ENCODE results near the gene ARHGEF12. TPM values are rescaled to one million over a fixed set of nuclear protein-coding genes. Genes with fewer than 3 reads are reported as not detected.

Gene ARHGEF12
- total RNA-seq, 1 experiment from 2014 or later, result 41.0 TPM

- intact Hi-C loops (cut with micrococcal nuclease), result no loop called here
- no peak overlapping the region for H3K4me2 ChIP-seq (ENCODE audit: low read length)
- BruUV-seq (replicated peaks), result no TSS peak
- H3K9ac ChIP-seq (ENCODE audit: low read length), result no peak overlapping the region
- no peaks in the 10 kb centered on the region for H3K79me2 ChIP-seq (ENCODE audit: low read length)
- ATAC-seq (no peak), DNase-seq (no peak)
- H3K9me3 ChIP-seq (ENCODE audit: low read length), result no peaks in the 10 kb centered on the region
- peaks cover 5% of the 10 kb centered on the region; the same call in 1 of the 2 replicates for H3K4me1 ChIP-seq (ENCODE audit: insufficient read depth, low read length)
- H2AFZ ChIP-seq (ENCODE audit: low read length), result no peak overlapping the region; the same call in 1 of the 2 replicates
- no peaks in the 10 kb centered on the region for H3K9me2 ChIP-seq (replicated peaks; ENCODE audit: low read length)
- no peak overlapping the region for H3K4me3 ChIP-seq (ENCODE audit: low read length)
- H3F3A ChIP-seq (ENCODE audit: low read length, unreplicated experiment), result no peaks in the 10 kb centered on the region
- peaks cover 85% of the 10 kb centered on the region for H3K27me3 ChIP-seq (ENCODE audit: low read length)
- no peak overlapping the region for H3K27ac ChIP-seq (ENCODE audit: low read length)
- no peaks in the 10 kb centered on the region for H4K20me1 ChIP-seq (ENCODE audit: low read length)
- no peaks in the 10 kb centered on the region for H3K36me3 ChIP-seq (ENCODE audit: low read depth, low read length)
- POLR2A ChIA-PET (ENCODE audit: unreplicated experiment), result no interaction called here
- TF ChIP-seq EZH2phosphoT487 (IDR thresholded peaks at IDR 0.05; ENCODE audit: borderline replicate concordance, low read length) (no peak), CTCF (conservative IDR thresholded peaks at IDR 0.05; ENCODE audit: low read depth, low read length) (no peak), EZH2 (IDR thresholded peaks at IDR 0.05; ENCODE audit: low read length, unreplicated experiment) (no peak)
- CTCF ChIA-PET, result no interaction called here
These were observed 181.6 kb downstream of the ARHGEF12 start for GRCh38 chr11:120517801-120518291.

- POLR2A ChIA-PET (ENCODE audit: unreplicated experiment), result interaction anchor here (0.6 kb wide), 1 partner anchor 444 kb away, joined by 6 read pairs; no protein-coding TSS in a partner anchor
- intact Hi-C loops (cut with micrococcal nuclease), result no loop called here
- Histone ChIP-seq H2AFZ (ENCODE audit: low read length) (no peak overlapping the region), H3K79me2 (ENCODE audit: low read length) (no peaks in the 10 kb centered on the region), H3K9me2 (replicated peaks; ENCODE audit: low read length) (no peaks in the 10 kb centered on the region), H3K36me3 (ENCODE audit: low read depth, low read length) (no peaks in the 10 kb centered on the region), H3K27me3 (ENCODE audit: low read length) (peaks cover 85% of the 10 kb centered on the region), H3K4me3 (ENCODE audit: low read length) (no peak overlapping the region), H3K4me2 (ENCODE audit: low read length) (no peak overlapping the region), H3F3A (ENCODE audit: low read length, unreplicated experiment) (no peaks in the 10 kb centered on the region), H3K9ac (ENCODE audit: low read length) (no peak overlapping the region), H4K20me1 (ENCODE audit: low read length) (no peaks in the 10 kb centered on the region), H3K9me3 (ENCODE audit: low read length) (no peaks in the 10 kb centered on the region), H3K27ac (ENCODE audit: low read length) (no peak overlapping the region), H3K4me1 (ENCODE audit: insufficient read depth, low read length) (peaks cover 5% of the 10 kb centered on the region; the same call in 1 of the 2 replicates)
- BruUV-seq (replicated peaks), result no TSS peak
- ATAC-seq (no peak), DNase-seq (no peak)
- CTCF ChIA-PET, result no interaction called here
- TF ChIP-seq EZH2phosphoT487 (IDR thresholded peaks at IDR 0.05; ENCODE audit: borderline replicate concordance, low read length) (no peak), EZH2 (IDR thresholded peaks at IDR 0.05; ENCODE audit: low read length, unreplicated experiment) (no peak), CTCF (conservative IDR thresholded peaks at IDR 0.05; ENCODE audit: low read depth, low read length) (no peak)
These were observed 182.1 kb downstream of the ARHGEF12 start for GRCh38 chr11:120518356-120518755.

GRCh38 chr11:120519474-120519873 is 183.3 kb downstream of the ARHGEF12 start:
- TF ChIP-seq EZH2 (IDR thresholded peaks at IDR 0.05; ENCODE audit: low read length, unreplicated experiment) (no peak), CTCF (conservative IDR thresholded peaks at IDR 0.05; ENCODE audit: low read depth, low read length) (no peak), EZH2phosphoT487 (IDR thresholded peaks at IDR 0.05; ENCODE audit: borderline replicate concordance, low read length) (no peak)
- ChIA-PET POLR2A (ENCODE audit: unreplicated experiment) (no interaction called here), CTCF (no interaction called here)
- H3F3A ChIP-seq (ENCODE audit: low read length, unreplicated experiment), result no peaks in the 10 kb centered on the region
- peaks cover 85% of the 10 kb centered on the region for H3K27me3 ChIP-seq (ENCODE audit: low read length)
- BruUV-seq (replicated peaks), result no TSS peak
- no peak overlapping the region for H3K27ac ChIP-seq (ENCODE audit: low read length)
- no peak overlapping the region for H3K4me3 ChIP-seq (ENCODE audit: low read length)
- peaks cover 5% of the 10 kb centered on the region; the same call in 1 of the 2 replicates for H3K4me1 ChIP-seq (ENCODE audit: insufficient read depth, low read length)
- no peaks in the 10 kb centered on the region for H3K36me3 ChIP-seq (ENCODE audit: low read depth, low read length)
- ATAC-seq, result no peak
- no peak for DNase-seq
- intact Hi-C loops (cut with micrococcal nuclease), result no loop called here
- H2AFZ ChIP-seq (ENCODE audit: low read length), result no peak overlapping the region
- no peaks in the 10 kb centered on the region for H4K20me1 ChIP-seq (ENCODE audit: low read length)
- H3K9me2 ChIP-seq (replicated peaks; ENCODE audit: low read length), result no peaks in the 10 kb centered on the region
- H3K9me3 ChIP-seq (ENCODE audit: low read length), result no peaks in the 10 kb centered on the region
- H3K79me2 ChIP-seq (ENCODE audit: low read length), result no peaks in the 10 kb centered on the region
- no peak overlapping the region for H3K9ac ChIP-seq (ENCODE audit: low read length)
- H3K4me2 ChIP-seq (ENCODE audit: low read length), result no peak overlapping the region
